NCI-H446 treated with DMSO at 0.1 percent for 48 hours (cell line): ENCODE data around the gene ACP4.

Experiments
- DNase-seq: peaks from one replicate; lab custom pipeline; 2025; lab: John Stamatoyannopoulos, UW

Gene ACP4

GRCh38 chr19:50822661-50823208, 32.5 kb downstream of the ACP4 start:
- no peak for DNase-seq

GRCh38 chr19:50823389-50824042, 33.3 kb downstream of the ACP4 start, which contains the start of gene KLK1:
KLK1 (minus strand) TSS chr19:50823787; CDS start chr19:50823748, 39 bp downstream.
- DNase-seq, result no peak

- DNase-seq, result no peak
These were observed 36.5 kb downstream of the ACP4 start for GRCh38 chr19:50826492-50827240.

GRCh38 chr19:50827476-50827875, 37.3 kb downstream of the ACP4 start:
- no peak for DNase-seq

- DNase-seq, result no peak
These were observed 39.6 kb downstream of the ACP4 start for GRCh38 chr19:50829801-50830200.

- no peak for DNase-seq
These were observed 40.2 kb downstream of the ACP4 start for GRCh38 chr19:50830266-50831025.

- no peak for DNase-seq
These were observed 40.8 kb downstream of the ACP4 start for GRCh38 chr19:50831026-50831396.

- DNase-seq, result no peak
These were observed 42.5 kb downstream of the ACP4 start for GRCh38 chr19:50832666-50833065.

- DNase-seq, result no peak
These were observed 43.0 kb downstream of the ACP4 start, which contains the start of gene KLK15 for GRCh38 chr19:50833117-50833801. KLK15 (minus strand) TSS chr19:50833574; CDS start chr19:50831492, 2,082 bp downstream.

- no peak for DNase-seq
These were observed 43.6 kb downstream of the ACP4 start for GRCh38 chr19:50833802-50834167.

- DNase-seq, result no peak
These were observed 45.0 kb downstream of the ACP4 start for GRCh38 chr19:50835103-50835784.

- peak; percentile 27 for DNase-seq
These were observed 45.7 kb downstream of the ACP4 start for GRCh38 chr19:50835785-50836542.

GRCh38 chr19:50836543-50837195, 46.5 kb downstream of the ACP4 start:
- no peak for DNase-seq

GRCh38 chr19:50837300-50837699, 47.1 kb downstream of the ACP4 start:
- DNase-seq, result no peak

- DNase-seq, result no peak
These were observed 48.0 kb downstream of the ACP4 start for GRCh38 chr19:50838239-50838638.

- DNase-seq, result no peak
These were observed 49.8 kb downstream of the ACP4 start for GRCh38 chr19:50839712-50840655.

- DNase-seq, result no peak
These were observed 51.9 kb downstream of the ACP4 start for GRCh38 chr19:50842130-50842529.

GRCh38 chr19:50843205-50843604, 53.0 kb downstream of the ACP4 start:
- DNase-seq, result no peak

GRCh38 chr19:50843701-50844221, 53.5 kb downstream of the ACP4 start:
- no peak for DNase-seq
